HG02623 (cell line): ENCODE measurements around the gene PPP6C.
"Not testable (repeated sequence)": the region's sequence is repeated elsewhere in the genome, so short reads cannot be mapped to it uniquely, and the experiment has no call there.

Source experiments
- ATAC-seq: cut with Tn5 transposase; IDR thresholded peaks from one replicate; pipeline ENCODE4 v1.9.1; 2021; ENCODE audit warnings: moderate library complexity; ENCODE audit not compliant: unreplicated experiment

Gene PPP6C

DNA sequence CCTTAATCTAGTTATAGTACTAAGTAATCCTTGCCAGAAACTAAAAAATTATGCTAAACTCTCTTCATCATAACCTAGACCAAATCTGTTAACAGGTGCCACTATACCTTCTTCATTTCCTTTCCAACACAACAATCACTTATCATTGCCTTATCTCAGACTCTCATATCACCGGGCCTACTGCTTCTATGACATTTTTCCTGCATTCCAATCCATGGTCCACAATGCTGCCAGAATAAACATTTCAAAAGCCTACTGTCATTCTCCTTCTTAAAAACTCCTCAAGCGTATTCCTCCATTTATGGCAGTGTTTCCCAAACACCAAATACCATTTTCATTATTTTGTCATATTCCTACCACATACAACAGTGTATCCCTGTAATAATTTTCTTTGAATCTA lies 6.5 kb downstream of the PPP6C start:
- no peak for ATAC-seq

DNA sequence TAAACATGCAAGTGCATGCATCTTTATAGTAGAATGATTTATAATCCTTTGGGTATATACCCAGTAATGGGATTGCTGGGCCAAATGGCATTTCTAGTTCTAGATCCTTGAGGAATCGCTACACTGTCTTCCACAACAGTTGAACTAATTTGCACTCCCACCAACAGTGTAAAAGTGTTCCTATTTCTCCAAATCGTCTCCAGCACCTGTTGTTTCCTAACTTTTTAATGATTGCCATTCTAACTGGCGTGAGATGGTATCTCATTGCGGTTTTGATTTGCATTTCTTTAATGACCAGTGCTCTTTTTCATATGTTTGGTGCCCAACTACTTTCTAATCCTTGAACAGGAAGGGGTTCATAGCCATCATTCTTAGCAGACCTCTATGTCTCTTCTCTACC lies 7.8 kb downstream of the PPP6C start:
- not testable (repeated sequence) for ATAC-seq

DNA sequence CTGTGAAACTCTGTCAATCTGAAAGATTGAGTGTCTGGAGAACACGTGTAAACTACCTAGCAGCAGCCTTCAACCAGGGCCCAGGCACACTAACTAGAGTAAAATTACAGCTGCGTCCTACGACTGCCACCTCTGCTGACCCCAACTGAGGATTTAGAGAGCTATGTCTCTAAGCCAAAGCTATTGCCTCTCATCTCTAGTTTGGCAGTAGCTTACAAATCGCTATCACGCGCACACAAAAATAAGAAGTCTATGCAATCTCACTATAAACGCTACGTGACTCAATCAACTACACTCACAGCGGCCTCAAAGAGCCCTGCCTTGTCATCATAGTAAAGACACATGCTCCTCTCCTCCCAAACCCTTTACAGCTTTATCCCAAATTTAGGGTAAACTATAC lies 8.7 kb downstream of the PPP6C start:
- ATAC-seq: no peak

DNA sequence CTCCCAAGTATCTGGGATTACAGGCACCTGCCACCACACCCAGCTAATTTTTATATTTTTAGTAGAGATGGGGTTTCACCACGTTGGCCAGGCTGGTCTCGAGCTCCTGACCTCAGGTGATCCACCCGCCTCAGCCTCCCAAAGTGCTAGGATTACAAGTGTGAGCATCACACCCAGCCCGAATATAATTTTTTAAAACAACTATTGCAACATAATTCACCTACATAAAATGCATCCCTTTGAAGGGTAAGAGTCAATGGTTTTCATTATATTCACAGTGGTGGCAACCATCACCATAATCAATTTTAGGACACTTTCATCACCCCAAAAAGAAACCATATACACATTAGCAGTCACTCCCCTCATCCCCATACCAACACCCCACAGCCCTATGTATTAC lies 9.8 kb downstream of the PPP6C start:
- not testable (repeated sequence) for ATAC-seq

DNA sequence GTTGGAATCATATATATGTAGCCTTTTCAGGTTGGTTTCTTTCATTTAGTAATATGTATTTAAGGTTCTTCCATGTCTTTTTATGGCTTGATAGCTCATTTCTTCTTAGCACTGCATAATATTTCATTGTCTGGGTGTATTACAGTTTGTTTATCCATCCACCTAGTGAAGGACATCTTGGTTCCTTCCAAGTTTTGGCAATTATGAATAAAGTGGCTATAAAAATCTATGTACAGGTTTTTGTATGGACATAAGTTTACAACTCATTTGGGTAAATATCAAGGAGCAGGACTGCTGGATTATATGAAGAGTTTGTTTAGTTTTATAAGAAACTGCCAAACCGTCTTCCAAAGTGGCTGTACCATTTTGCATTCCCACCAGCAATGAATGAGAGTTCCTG lies 11.7 kb downstream of the PPP6C start:
- ATAC-seq: no peak

DNA sequence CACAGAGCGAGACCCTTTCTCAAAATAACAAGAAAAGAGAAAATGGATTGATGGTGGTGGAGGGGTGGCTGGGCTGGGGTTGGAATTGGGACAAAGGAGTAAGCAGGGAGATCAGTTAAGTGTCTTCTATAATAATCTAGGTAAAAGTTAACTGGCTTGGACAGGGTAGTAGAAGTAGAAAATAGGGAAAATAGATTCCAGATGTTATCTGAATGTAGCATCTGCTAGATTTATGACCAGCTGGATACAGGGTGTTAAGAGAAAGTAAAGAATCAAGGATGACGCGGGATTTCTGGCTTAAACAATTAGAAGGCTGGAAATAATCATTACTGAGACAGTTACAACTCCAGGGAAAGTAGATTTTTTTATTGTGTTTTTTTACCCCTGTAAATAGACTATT lies 13.0 kb downstream of the PPP6C start:
- ATAC-seq: no peak

DNA sequence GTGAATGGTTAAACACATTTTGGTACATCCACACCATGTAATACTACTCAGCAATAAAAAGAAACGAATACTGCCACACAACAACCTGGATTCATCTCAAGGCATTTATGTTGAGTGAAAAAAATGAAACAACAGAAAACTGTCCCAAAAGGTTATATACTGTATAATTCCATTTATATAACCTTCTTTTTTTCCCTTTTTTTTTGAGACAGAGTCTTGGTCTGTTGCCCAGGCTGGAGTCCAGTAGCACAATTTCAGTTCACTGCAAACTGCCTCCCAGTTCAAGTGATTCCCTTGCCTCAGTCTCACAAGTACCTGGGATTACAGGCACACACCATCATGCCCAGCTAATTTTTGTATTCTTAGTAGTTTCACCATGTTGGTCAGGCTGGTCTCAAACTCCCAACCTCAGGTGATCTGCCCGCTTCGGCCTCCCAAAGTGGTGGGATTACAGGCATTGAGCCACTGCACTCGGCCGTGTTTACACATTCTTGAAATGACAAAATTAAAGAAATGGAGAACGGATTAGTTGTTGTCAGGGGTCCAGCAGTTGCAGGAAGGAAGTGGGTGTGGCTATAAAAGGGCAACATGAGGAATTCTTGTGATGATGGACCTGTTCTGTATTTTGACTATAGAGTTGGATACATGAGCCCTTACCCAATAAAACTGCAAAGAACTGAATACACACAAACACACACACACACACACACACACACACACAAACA lies 17.4 kb downstream of the PPP6C start:
- ATAC-seq: no peak

DNA sequence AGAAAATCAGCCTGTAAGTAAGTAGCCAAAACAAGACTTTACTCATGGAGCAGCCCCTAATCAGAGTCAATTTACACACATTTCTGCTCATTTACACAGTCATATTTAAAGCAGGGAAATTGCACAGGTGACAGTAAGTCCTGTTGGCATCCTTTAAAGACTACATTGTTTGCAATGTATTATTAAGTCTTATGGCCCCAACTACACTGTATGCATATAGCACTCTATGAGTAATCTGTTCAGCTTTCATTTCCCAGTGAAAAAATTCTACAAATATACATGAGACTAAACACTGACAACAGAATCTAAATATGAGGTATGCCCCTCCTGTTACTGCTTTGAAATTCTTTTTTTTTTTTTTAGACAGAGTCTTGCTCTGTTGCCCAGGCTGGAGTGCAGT lies 19.7 kb downstream of the PPP6C start:
- ATAC-seq: no peak

DNA sequence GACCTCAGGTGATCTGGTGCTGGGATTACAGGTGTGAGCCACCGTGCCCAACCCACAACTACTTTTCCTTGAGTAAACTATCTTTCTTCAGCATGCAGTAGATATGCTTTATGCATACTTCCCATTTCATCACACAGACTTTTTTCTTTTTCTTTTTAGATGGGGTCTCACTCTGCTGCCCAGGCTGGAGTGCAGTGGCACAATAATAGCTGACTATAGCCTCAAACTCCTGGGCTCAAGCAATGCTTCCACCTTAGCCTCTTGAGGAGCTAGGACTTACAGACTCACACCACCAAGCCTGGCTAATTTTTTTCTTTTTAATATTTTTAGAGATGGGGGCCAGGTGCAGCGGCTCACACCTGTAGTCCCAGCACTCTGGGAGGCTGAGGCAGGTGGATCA lies 22.8 kb downstream of the PPP6C start:
- ATAC-seq: no peak

DNA sequence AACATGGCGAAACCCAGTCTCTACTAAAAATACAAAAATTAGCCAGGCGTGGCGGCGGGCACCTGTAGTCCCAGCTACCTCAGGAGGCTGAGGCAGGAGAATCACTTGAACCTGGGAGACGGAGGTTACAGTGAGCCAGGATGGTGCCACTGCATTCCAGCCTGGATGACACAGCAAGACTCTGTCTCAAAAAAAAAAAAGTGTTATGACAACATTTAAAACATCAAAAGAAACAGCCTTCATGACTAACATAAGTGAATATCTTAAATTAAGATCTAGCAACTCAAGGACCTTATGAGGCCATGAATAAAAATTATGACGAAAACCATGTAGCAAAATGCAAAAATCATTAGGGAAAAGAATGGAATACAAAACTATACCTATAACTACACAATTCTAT lies 26.7 kb downstream of the PPP6C start:
- not testable (repeated sequence) for ATAC-seq

DNA sequence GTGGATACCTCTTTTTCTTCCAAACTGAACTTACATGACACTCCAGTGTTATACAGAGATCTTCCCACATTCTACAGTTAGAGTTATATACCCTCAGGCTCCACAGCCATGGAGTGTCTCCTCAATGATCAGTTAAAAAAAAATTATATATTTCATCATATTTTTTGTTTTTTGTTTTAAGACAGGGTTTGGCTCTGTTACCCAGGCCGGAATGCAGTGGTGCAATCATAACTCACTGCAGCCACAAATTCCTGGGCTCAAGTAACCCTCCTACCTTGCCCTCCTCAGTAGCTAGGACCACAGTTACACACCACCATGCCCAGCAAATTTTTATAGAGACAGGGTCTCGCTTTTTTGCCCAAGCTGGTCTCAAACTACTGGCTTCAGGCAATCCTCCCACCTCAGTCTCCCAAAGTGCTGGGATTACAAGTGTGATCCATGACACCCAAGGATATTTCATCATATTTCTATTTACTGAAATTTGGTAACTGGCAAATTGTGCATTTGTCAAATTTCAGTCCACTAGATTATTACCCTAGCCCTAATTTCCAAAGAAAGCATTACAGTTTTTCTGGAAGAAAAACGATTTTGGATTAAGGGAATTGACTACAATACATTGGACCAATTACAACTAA lies 28.2 kb downstream of the PPP6C start:
- no peak for ATAC-seq

DNA sequence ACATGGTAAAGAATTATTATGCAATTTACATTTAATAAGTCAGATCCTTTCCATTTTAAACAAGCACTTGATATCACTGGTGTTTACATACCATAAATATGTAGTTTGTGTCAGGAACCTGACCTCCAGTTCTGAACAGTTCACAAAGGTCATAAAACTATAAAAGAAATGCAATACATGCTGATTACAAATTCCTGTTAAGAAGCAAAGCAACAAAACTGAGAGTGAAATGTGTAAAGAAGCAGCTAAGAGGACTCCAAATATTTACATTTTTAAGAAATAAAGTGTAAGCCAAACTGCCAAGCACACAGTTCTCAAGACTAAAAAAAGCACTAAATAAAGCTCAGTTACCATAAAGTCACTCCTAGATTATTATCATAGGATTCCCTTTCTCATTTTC lies 28.9 kb downstream of the PPP6C start:
- ATAC-seq: no peak

DNA sequence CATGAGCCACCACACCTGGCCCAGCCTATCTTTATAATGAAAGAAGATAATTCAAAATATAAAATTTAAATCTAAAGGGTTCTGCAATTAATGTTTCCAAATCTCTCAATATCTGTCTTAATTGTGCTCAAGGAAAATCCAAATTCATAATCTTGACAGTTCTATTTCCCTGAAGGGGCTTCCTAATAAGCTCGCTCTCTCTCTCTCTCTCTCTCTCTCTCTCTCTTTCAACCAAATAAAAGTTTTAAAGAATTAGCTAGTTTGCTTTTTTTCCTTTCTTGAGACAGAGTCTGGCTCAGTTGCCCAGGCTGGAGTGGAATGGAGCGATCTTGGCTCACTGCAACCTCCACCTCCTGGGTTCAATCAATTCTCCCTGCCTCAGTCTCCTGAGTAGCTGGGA lies 33.1 kb downstream of the PPP6C start:
- no peak for ATAC-seq

DNA sequence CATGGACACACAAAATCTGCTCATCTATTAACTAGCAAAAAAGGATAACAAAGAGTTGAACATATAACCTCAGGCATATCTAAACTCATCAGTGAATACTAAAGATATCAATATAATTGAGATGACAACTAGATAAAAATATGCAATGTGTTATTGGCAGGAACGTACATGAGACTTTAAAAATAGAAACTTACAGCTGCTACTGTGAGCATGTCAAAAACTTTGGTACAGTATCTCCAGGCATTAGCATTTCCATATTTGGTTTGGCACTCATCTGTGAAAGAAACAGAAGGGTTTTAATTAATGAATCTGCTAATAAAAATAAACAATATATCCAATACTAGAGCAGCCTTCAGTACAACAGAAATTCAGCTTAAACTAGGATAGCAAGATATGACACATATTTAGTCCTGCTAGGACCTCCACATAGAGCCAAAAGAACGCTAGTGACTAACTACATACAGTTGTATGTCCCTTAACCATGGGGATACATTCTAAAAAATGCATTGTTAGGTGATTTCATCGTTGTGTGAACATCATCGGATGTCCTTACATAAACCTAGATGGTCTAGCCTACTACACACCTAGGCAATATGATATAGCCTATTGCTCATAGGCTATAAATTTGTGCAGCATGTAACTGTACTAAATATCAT lies 35.8 kb downstream of the PPP6C start:
- ATAC-seq: no peak

DNA sequence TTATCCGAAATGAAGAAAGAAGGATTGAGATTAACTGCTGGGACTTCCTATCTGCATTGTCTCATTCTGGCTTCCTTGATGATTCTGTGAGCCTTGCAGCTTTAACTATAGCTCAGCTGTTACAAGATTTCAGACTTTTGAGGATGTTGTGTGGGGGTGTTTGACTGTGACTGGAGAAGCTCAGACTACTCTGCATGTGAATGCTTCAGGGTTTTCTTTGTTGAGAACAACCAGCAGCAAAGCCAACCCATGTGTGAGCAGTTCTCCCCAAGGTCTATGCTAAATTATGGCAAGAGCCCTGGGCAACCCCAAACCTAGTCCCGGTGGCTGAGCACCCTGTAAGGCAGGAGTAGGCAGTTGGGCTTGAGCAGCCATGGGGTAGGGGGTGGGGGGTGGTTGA lies 37.9 kb downstream of the PPP6C start:
- no peak for ATAC-seq

DNA sequence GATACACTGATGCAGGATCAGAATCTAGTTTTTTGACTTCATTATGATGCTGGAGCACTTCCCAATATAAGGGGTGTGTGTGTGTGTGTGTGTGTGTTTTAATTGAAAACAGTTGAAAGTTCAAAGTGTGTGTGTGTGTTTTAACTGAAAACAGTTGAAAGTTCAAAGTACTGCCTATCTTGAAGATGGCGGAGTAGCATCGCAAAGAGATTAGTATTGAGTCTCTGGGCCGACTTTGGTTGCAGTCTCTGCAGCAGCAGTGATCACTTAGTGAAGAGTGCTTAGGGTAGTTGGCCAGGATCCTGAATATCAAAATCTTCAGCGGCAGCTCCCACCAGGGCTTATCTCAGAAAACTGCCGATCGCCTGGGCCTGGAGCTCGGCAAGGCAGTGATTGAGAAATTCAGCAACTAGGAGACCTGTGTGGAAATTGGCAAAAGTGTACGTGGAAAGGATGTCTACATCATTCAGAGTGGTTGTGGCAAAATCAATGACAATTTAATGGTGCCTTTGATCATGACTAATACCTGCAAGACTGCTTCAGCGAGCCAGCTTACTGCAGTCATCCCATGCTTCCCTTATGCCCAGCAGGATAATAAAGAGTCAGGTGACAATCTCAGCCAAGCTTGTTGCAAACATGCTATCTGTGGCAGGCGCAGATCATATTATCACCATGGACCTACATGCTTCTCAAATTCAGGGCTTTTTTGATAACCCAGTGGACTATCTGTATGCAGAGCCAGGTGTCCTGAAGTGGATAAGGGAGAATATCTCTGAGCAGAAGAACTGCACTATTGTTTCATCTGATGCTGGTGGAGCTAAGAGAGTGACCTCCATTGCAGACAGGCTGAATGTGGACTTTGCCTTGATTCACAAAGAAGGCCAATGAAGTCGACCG lies 39.0 kb downstream of the PPP6C start:
- ATAC-seq: no peak

DNA sequence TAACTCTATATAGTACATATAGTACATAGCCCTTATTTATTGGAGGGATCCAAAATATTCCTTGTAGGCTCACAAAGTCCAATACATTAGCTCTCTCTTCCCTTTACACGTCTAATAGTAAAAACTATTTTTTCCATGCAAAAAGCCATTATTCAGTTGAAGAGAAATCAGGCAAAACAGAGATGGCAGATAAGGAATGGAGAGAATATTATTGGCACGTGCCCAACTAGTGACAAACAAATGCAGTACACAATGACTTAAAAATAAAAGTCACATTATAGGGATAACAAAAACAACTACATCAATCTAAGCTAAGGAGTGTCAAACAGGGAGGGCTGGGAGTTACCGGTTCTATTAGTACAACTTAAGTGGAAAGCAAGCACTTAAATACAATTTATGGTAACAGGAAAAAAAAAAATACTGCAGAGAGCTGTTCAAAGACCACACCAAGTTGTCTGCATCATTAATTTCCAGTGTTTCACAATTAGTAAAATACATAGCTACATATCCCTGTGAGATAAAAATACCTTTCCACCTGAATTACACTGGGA lies 42.1 kb downstream of the PPP6C start:
- no peak for ATAC-seq

DNA sequence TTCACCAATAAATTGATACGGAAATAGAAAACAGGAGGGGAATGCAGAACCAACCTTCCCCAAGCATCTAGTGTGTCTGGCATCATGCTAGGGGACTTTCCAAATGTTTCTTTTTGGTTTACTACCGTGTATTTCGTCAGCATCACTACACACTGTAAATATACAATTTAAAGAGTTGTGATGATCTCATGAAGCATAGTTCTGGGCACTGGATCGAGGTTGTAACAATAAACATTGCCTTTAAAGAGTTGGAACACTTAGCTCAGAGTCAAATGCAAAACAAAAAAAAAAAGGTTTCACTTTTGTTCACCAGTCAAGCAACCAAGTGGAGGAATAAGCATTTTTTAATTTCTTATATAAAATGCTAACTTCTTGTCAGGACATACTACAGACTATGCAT lies 43.4 kb downstream of the PPP6C start:
- no peak for ATAC-seq

DNA sequence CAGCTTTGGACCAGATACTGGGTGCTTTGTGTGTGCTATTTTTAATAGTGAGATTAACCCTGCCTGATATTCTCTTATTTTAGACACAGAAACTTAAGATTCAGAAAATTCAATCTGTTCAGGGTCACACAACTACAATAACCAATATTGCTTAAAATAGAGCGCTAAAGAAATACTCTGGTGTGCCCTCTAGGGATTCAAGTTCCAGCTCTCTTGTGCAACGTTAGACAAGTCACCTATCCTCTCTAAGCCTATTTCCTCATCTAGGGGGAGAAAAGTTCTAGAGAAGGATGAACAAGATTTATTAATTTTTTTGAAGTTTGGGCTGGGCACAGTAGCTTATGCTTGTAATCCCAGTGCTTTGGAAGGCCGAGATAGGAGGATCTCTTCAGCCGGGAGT lies 44.2 kb downstream of the PPP6C start:
- no peak for ATAC-seq

DNA sequence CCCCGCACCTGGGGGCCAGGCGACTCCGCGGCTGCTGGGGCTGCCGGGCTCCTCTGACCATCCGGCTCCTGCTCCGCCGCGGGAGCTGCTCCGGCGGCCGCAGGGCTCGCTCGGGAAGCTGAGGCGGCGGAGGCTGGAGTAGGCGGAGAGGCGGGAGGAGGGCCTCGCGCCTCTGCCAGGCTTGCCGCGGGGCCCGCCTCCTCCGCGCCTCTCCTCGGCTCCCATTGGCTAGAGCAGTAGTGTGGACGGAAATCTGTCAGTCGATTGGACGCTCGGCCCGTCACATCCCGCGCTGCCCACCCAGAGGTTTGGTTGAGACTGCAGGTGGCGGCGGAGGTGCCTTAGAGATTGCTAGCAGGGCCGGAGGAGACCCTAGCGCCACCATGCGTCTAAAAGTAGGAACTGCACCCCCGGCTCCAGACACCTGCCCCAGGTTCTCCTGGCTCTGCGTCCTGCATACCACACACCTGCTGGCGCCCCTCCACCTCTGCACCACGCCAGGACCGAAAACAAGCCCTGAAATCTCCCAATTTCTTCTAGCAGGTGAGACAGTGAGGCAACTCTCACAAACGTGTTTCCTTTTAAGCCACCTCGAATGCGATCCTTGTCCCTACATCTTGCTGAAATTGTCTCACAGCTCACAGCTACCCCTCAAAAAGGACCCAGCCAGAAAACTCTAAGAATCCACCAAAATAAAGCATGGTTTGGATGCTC lies 46.1 kb downstream of the PPP6C start, which contains the start of gene SCAI:
Gene SCAI, minus strand, starts transcription at position 152 of the 714 bp plus-strand sequence. Its CDS starts 91 bp downstream, at position 61.
- peak; percentile 97 for ATAC-seq
